Measurements from ENCODE around the gene ZDHHC22.

ZDHHC22 gene

DNA sequence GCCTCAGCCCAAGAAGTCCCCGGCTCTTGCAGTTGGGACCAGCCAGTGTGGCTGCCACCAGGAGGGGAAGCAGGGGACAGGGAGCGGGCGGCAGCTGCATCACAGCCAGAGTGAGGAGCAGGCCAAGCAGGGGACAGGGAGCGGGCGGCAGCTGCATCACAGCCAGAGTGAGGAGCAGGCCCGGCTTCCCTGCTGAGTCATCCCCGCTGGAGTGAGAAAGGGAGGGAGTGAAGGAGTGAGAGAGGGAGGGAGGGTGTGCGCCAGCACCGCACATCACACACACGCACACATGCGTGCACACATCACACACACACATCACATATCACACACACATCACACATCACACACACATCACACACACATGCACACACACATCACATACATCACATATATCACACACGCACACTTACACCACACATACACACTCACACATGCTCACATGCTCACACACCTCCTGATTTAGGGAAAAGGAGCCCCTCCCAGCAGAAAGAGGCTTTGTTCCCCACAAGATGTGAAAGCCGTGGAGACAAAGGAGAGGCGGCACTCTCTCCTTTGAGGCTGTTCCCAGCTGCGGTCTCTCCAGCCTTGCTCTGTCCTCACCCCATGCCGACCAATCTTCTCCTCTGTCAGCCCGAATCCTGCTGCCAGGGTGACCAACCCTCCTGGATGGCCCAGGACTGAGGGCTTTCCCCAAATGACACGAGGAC lies 16.7 kb upstream of the ZDHHC22 start:
- peak; percentile 83 for DNase-seq (ENCODE audit: low spot score)

DNA sequence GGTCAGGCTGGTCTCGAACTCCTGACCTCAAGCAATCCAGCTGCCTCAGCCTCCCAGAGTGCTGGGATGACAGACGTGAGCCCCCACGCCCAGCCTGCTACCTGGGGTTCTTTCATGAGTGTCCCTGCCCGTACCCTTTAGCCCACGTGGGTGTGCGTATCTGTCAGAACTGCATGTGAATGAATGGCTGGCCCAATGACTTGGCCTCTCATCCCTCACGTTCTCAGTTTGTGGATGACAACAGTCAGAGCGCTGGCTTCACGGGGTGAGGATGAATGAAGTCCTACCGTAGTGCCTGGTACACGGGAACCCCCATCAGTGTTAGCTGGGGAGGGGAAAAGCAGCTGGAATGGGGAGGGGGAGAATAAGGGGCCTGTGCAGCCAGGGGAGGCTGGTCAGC lies 16.1 kb upstream of the ZDHHC22 start:
- DNase-seq (ENCODE audit: low spot score), result no peak

DNA sequence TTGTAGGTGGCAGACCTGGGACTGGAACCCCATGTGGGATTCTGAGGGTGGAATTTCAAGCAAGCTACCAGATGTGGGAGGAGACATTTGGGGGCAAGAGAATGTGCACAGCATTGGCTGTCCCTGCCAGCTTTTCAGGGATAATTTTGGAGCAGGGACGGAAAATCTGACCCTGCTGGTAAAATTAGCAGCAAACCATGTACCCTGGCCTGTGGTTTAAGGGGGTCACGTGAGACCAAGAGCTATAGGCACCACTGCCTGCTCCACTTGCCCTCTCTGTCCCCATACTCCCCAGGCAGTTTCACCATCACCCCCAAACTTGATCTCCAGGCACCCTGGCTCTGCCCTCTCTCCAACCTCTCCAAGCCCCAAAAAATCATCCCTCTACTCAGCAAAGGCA lies 13.5 kb upstream of the ZDHHC22 start:
- no peak for DNase-seq (ENCODE audit: low spot score)

DNA sequence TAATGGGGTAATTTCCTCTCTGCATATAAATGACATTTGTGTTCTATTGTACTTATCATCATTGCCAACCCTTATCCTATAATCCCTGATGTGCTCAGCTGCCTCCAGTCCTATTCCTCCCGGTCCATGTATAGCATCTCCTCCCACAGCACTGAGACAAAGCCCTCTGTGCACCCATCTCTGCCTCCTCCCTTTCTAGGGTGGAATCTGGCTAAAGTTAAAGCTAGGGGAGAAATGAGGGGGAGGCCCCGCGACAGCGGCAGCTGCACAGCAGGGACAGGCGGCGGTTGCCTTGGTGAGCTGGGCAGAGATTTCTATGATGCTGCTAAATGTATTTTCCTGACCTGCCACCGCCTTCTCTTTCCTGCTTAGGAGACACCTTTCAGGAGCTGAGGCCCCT lies 12.8 kb upstream of the ZDHHC22 start:
- no peak for DNase-seq (ENCODE audit: low spot score)

DNA sequence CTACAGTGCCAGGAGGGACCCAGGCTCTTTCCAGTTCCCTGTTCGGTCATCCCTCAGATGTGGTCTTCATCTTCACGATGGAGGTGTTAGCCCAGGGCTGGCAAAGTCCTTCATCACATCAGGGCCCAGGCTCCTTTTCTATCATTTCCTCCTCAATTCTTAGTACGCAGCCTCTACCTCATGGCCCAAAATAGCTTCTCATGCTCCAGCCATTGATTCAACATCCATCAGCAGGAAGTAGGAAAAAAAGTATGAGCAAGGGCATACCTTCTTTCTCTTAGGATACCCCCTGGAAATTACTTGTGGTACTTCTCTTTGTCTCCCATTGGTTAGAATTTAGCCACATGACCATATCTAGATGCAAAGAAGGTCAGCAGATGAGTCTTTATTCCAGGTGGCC lies 12.2 kb upstream of the ZDHHC22 start:
- DNase-seq (ENCODE audit: low spot score), result no peak

DNA sequence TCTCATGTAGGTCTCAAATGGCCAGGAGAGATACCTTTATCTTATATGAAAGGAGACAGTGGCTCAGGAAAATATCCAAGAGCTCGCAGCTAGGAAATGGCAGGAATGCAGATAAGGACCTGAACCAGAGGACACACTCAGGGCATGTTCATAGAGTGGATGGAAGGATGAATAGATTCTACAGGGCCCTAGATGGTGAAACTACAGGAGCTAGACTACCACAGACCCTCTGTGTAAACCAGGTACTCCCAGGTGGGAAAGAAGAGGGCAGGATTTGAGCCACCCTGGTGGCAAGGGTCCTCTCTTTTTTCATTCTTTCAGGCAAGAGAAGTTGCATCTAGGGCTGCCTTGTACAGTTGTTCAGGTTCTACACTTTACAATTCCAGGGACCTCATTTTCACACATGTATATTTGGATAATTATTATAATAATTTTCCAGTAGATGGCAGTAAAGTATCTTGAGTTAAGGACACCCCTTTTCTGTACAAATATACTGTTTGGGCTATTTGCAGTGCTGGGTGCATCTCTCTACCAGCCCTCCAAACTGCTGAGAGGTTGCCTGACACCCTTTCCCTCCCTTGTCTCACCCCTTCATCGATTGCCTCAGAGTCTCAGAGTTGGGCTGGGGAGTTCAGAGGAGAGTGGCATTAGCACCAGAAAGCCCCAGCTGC lies 10.5 kb upstream of the ZDHHC22 start:
- no peak for DNase-seq (ENCODE audit: low spot score)

DNA sequence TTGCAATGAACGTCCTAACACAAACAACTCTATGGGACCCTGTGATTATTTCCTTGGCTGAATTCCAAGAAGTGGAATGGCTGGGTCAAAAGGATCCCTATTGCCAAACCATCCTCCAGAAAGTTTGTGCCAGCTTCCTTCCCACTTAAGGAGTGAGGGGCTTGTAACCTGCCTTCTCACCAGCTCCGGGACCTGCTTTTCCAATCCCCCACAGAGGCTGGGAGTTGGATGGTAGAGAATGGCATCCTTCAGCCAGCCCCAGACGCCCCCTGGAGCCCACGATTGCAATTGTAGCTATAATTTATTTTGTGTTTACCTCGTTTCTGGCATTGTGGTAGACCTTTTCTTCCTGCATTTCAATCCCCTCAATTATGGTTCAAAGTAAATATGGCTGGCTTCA lies 9.7 kb upstream of the ZDHHC22 start:
- DNase-seq (ENCODE audit: low spot score), result peak; percentile 39

DNA sequence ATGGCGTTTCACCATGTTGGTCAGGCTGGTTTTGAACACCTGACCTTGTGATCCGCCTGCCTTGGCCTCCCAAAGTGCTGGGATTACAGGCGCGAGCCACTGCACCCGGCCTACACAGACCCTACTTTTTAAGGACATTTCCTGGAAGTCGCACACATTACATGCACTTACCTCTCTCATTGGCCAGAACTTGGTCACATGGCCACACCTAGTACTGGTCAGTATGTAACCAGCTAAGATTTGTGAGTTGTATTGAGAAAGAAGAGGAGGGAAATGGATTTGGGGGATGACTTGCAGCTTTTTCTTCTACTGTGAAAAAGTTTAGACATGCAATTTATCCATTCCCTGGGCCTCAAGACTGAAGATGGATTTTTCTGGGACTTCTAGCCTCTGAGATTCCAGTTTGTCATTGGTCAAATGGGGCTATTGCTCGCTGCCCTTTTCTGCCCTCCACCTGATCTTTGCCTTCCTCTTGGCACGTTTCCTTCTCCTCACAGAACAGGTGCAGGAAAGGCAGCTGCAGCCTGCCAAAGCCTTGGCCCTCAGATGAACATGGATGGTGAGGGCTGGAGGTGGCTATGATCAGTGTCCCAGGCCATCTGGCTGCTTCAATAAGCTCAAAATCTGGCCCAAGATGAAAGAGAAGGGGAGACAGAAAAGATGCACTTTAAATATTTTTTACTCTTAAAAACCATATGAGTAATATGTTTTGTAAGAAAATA lies 7.1 kb upstream of the ZDHHC22 start:
- peak; percentile 40 for DNase-seq (ENCODE audit: low spot score)

DNA sequence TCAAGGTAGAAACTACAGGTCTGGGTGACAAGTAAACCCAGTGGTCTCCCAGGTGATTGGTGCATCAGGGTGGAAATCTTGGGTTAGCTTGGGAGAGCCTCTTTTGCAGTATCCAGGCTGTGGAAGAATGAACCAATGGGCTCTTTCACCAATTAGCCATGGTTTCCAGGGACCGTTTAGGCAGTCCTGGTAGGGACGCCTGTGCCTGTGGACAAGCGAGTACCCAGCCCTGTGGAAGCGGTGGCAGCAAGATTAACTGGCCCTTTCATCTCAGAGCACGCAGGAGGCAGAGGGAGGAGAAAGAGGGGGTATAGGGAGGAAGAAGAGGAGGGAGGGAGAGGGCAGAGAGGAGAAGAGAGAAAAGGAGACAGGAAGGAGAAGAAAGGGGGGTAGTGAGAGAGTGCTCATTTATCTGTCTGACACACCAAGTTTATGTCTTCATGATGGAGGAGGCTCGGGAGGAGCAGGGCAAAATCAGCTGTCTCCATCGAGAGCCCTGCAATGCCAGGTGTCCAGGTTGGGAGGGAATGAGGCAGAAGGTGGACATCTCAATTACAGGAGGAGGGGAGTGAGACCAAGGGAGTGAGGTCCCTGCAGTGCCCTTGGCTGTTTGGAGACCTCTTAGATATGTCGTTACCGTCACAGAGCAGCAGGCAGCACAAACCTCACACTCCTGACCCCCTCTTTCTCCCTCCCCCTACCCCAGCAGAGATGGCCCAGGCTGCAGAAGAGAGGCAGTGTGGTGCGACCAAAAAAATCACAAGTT lies 4.6 kb upstream of the ZDHHC22 start:
- no peak for DNase-seq (ENCODE audit: low spot score)

DNA sequence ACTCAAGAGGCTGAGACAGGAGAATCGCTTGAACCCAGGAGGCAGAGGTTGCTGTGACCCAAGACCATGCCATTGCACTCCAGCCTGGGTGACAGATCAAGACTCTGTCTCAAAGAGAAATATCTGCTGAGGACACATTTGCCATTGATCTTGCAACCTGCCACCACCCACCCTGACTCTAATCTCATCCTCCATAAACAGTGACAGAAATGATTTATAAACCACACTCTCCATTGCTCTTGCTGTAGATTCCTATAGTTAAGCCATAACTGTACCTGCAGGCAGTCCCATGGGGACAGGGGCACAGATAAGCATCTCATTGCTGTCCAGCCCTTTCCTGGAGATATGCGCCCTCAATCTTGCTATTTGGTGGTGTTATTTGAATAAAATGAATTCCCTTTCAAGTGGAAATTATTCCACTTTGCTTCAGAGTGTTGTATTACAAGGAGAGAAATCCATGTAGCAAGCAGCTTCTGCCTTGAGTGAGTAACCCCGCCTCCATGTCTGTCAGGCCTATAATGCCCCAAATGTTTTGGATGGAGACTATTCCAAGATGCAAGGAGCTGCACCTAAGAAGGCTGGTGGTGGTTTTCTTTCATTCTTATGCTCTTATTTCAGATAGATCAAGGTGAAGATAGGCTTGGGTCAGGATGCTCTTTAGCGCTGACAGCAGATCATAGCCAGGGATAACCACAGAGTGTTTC lies 3.0 kb upstream of the ZDHHC22 start:
- no peak for DNase-seq (ENCODE audit: low spot score)

DNA sequence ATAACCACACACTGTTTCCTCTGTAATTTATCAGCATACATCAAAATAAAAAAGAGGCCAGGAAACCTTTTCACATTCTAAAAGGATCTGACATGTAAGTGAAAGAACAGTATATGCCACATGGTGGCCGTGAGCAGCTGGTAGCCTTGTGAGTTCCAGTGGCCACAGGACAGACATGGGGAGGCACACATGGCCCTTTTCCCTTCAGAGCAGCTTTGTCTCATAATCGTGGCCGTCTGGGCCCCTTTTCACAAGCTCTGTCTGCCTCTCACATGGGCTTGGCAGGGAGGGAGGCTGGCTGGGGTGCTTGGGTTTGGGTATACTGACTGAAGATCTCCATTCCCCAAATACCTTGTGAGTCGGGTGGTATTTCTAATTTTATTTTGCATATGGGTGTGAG lies 1.5 kb upstream of the ZDHHC22 start:
- no peak for DNase-seq (ENCODE audit: low spot score)

DNA sequence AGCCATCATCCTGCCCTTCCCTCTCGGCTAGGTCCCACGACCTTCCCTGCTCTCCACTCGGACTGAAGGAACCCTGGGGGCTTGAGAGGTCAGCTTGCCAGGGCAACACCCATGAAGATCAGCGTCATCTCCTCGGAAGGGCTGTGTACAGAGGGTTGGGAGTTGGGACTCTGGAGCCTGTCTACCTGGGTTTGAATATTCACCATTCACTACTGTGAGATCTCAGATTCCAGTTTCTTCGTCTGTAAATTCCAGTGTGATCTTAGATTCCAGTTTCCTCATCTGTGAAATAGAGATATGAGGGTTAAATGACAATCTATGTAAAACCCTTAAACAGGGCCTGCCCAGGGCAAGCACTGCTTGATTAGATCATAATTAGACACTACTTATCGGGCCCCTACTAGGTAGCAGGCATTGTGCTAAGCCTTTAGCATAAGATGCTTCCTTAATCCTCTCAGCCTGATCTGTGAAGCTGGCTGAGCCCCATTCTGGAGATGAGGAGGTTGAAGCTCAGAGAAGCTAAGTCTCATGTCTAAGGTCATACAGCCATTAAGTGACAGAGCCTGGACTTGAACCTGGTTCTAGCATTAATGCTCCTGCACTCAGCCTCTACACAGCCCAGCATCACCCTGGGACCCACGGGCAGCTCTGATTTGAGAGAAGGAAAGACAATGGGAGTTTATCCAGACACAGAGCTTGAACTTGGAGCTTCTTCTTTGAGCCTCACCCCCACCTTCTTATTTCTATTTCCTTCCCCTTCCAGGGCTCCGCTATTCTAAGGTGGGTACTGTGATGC lies 612 bp upstream of the ZDHHC22 start:
- DNase-seq (ENCODE audit: low spot score), result no peak

DNA sequence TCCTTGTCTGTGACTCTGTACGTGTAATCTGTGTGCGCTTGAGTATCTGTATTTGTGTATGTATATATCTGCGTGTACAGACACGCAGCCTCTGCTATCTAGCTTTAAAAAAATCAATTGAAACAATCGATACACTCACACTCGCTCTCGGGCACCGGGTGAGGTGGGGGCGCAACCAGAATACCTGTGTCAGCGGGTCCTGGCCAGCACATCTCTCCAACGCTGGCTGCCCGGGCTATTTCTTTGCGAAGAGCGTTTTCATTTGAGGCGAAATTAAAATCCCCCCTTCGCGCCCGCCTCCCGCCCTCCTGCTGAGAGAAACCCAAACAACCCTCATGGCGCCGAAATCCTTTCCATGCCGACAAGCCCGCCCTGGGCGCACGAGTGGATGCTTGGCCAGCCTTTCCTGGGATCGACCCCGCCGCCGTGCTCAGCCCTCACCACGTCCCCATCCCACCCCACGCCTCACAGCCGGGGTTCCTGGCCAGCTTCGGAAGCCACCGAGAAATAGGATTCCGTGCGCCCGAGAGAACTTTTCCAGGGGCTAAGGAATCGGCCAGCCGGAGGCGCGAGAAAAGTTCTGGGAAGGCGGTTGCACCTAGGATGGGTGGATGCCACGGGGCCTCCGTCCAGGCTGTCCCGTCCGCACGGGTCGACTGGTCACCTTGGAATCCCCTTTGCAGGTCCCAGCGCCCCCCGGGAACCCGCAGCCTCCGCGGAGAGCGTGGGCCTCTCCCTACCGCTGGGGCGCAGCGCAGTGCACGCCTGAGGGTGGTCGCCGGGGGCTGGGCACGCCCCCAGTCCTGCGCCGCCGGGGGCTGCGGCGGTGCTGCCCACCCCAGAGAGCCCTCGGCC lies 1.0 kb downstream of the ZDHHC22 start:
- no peak for DNase-seq (ENCODE audit: low spot score)

DNA sequence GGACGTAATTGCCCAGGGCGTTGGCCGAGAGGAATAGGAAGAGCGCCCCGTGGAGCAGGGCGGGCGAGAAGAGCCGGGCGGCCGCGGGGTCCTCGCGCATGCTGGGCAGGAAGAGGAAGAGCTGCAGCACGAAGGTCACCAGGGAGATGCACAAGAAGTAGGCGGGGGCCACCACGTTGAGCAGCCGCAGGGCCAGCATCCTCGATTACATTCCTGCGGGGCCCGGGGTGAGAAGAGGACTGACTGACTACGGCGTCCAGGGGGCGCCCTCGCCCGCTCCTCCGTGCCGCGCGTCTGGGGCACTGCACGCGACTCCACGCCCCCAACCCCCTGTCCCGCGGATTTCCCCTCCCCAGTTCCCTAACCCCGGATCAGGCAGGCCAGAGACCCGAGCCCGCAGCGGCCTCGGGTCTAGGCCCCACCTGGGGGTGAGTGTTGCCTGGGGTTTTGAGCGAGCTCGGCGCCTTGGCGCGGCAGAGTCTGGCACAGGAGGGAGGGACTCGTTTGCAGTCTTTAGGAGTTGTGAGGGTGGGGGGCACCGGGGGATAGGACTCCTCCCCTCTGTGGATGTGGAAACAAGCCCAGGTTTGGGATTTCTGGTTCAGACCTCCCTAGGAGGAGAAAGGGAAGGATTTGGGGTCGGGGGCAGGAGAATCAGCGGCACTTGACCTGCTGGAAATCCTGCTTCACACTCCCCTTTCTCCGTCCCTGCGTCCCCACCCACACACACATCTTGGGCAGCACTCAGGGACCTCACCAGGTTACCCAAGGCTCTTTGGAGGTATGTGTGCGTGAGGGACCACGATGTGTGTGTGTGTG lies 1.8 kb downstream of the ZDHHC22 start:
- DNase-seq (ENCODE audit: low spot score), result peak; percentile 64

DNA sequence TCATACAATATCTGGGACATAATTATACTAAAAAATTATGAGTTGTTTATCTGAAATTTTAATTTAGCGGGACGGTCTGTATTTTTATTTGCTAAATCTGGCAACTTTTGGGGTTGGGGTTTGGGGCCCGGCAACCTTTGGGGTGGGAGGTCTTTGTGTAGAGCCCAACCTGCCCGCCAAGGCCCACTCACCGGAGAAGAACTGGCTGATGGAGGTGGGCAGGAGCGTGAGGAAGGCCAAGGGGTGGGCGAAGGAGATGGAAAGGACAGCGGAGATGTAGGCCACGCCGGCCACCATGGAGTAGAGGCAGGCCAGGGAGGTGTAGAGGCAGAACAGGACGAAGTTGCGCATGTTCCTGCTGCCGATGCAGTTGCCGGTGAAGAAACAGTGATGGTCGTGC lies 2.6 kb downstream of the ZDHHC22 start:
- no peak for DNase-seq (ENCODE audit: low spot score)

DNA sequence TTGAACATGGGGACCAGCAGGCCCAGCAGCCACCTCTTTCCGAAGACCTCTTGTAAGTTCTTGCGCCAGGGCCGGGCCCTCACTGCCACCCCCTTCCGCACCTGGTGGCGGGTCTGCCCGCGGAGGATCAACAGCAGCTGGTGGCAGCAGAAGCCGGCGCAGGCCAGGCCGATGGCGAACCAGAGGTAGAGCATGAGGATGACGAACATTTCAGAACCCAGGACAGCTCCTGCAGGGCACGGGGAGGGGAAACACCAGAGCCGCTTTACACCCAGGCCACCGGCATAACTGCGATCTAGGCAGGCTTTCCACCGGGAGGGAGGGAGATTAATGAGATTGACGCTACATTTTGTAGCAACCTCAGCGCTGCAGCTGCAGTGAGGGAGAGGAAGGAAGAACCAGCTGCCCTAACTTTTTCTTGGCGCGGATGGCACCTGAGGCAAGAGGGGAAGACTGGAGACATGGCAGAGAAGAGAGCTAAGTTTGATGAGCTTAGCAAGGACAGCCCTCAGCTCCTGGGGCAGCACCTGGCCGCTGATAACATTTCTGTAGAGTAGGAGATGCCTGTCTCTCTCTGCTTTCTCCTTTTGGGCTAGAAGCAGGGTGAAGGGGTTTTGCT lies 7.8 kb downstream of the ZDHHC22 start:
- DNase-seq (ENCODE audit: low spot score), result peak; percentile 53

DNA sequence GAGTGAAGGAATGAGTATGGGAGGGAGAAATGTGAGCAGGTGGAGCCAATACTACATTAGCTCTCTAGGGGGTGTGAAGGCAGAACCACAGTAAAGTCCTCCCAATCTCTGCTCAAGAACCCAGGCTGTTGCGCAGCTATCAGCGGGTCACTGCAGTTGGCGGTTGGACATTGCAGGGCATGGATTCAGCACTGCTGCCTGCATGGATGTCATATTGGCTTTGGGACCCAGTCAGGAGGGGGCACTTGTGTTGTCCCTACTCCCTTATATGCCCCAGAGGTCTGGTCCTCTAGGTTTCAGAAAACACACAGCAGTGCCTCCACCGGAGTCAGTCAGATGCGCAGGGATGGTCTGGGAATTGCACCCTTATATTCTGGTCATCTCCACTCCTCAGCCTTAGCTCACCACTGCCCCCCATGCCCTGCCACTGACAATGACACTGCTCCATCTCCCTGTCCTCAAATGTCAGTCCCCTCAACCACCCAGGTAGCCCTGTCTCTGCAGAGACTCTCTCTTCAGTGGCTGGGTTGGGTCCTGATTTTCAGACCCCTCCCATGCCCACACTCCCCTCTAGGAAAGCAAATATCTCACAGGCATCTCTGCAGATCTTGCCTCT lies 9.6 kb downstream of the ZDHHC22 start:
- no peak for DNase-seq (ENCODE audit: low spot score)

DNA sequence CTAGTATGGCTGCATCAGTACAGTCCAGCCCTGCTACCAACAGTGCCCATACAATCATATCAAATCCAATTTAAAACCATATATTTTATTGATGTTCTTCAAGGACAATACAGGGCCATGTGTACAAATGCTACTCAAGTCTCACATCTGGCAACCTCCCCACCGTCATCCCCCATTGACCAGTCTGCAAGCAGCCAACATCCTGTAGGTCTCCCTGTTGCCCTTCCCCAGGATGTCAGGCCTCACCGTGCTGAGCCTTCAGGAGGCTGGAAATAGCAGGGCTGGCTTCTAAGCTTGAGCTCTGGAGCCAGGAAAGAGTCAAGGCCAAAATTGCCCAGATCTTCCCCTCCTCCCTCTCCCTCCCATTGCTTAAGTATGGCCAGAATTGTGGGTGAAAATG lies 10.4 kb downstream of the ZDHHC22 start:
- DNase-seq (ENCODE audit: low spot score), result no peak
